ENCODE data around the gene IP6K2.

IP6K2 gene

DNA sequence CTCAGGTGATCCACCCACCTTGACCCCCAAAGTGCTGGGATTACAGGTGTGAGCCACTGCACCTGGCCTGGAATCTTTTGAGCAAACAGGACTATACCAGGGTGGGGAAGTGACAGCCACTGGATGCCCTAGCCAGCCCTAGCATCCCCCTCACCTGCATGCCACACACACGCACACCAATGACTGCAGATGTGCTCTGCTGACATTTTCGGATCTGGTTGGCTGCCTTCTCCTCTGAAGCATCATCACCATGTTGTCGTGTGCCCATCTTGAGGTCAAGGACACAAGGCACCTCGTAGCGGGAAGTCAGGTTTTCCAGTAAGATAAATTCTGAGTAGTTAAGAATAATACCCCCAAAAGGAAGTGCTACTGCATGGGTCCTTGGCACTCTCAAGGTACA is 27.6 kb downstream of the IP6K2 start:
- POLR2A ChIA-PET (ENCODE audit: low non-redundant PET), result no interaction called here
- no peak for DNase-seq (ENCODE audit: low spot score)
- CTCF ChIA-PET, result no interaction called here
- TF ChIP-seq, protein P1, sequence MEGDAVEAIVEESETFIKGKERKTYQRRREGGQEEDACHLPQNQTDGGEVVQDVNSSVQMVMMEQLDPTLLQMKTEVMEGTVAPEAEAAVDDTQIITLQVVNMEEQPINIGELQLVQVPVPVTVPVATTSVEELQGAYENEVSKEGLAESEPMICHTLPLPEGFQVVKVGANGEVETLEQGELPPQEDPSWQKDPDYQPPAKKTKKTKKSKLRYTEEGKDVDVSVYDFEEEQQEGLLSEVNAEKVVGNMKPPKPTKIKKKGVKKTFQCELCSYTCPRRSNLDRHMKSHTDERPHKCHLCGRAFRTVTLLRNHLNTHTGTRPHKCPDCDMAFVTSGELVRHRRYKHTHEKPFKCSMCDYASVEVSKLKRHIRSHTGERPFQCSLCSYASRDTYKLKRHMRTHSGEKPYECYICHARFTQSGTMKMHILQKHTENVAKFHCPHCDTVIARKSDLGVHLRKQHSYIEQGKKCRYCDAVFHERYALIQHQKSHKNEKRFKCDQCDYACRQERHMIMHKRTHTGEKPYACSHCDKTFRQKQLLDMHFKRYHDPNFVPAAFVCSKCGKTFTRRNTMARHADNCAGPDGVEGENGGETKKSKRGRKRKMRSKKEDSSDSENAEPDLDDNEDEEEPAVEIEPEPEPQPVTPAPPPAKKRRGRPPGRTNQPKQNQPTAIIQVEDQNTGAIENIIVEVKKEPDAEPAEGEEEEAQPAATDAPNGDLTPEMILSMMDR (conservative IDR thresholded peaks at IDR 0.05; ENCODE audit: low read depth), result no peak
- peak overlapping the region; percentile 85 for H3K27ac ChIP-seq

DNA sequence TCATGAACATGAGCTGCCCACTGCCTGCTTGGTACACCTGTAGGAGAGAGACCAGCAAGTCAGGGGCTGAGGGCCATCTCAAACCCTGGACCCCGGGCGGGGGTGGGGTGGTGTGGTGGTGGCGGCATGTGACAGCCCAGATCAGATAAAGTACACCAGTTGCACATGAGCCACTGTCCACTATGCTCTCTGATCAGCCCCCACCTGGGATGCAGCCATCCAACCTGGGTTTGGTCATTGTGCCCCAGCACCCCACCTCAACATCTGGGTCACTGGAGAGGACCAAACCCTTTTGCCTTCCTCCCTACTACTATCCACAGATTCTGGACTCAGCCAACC is 28.3 kb downstream of the IP6K2 start:
- DNase-seq (ENCODE audit: low spot score), result no peak
- TF ChIP-seq, protein P1 (conservative IDR thresholded peaks at IDR 0.05; ENCODE audit: low read depth), result no peak
- ChIA-PET POLR2A (ENCODE audit: low non-redundant PET) (no interaction called here), CTCF (no interaction called here)
- H3K27ac ChIP-seq, result peak overlapping the region; percentile 85

DNA sequence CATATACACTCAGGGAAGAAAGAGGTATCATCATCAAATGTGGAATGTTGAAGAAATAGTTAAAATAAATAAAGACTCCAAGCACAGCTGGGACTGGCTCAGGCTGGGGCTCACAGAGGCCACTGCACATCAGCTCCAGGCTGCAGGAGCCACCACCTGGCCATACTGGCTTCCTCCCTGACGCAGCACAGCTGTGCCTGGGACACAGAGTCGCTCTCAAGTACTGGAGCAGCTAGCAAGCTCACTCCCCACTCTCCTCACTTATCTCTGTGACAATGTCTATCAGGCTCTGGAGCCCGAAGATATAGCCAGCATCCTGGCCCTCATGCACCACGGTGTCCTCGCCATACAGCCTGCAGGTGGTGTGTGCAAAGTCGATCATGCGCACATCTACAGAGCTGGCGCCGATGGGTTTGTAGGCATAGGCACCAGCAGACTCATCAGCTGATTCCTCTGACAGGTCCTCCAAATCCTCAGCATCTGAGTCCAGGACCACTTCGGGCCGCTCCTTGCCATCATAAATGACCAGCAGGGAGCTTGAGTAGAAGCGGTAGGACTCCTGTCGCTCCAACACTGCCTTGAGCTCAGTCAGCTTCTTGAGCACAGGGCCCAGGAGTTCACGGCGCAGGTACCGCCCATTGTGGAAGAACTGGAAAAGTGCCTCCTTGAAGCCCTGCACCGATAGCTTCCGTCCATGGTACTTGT is 28.8 kb downstream of the IP6K2 start:
- no peak for DNase-seq (ENCODE audit: low spot score)
- POLR2A ChIA-PET (ENCODE audit: low non-redundant PET), result no interaction called here
- TF ChIP-seq, protein P1 (conservative IDR thresholded peaks at IDR 0.05; ENCODE audit: low read depth), result no peak
- peak overlapping the region; percentile 85 for H3K27ac ChIP-seq
- CTCF ChIA-PET, result no interaction called here

DNA sequence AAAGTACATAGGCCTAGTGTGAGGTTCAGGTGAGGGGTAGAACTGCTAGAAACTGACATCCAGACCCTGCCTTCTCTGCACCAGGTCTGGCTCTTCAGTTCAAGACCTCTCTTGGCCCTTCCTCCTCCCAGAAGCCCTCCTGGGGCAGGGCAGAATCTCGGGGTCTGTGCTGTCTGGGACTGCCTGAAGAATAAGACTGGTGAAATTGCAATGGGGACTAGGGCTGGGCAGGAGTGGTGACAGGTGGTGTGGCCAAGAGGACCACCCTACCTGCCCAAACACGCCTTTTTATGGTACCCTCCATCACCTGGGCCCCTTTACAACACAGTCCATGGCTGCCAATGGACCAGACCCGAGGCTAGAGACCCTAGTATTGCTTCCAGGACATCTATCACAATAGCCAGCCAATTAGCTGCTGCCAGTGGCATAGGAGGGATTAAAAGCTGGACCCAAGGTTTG is 29.8 kb downstream of the IP6K2 start:
- no peak for DNase-seq (ENCODE audit: low spot score)
- POLR2A ChIA-PET (ENCODE audit: low non-redundant PET), result no interaction called here
- peak overlapping the region; percentile 85 for H3K27ac ChIP-seq
- TF ChIP-seq, protein P1 (conservative IDR thresholded peaks at IDR 0.05; ENCODE audit: low read depth), result no peak
- CTCF ChIA-PET, result no interaction called here

DNA sequence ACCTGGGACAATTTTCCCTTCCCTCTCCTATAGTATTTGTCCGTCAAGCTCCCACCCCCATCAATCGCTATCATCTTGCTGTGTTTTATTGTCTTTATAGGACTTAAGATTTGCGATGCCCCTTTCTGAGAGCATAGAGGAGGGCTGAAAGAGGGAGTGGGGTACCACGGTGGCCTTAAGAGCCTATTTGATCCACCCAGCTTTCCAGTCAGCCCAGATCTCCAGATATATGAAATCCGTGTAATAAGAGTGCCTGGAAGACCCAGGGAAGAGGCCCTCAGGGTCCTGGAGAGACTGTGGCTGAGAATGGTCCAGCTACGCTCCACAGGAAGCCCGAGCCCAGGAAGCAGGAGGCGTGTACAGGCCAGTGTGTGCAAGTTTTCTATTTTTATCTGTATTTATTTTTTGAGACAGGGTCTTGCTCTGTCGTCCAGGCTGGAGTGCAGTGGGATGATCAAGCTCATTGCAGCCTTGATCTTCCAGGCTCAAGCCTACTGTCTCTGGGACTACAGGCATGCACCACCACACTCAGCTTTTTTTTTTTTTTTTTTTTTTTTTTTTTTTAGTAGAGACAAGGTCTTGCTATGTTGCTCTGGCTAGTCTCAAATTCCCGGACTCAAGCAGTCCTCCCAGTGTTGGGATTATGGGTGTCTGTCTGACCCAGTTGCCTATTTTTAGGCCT is 30.3 kb downstream of the IP6K2 start:
- ChIA-PET POLR2A (ENCODE audit: low non-redundant PET) (no interaction called here), CTCF (no interaction called here)
- TF ChIP-seq, protein P1 (conservative IDR thresholded peaks at IDR 0.05; ENCODE audit: low read depth), result no peak
- no peak for DNase-seq (ENCODE audit: low spot score)
- H3K27ac ChIP-seq, result peak overlapping the region; percentile 85

DNA sequence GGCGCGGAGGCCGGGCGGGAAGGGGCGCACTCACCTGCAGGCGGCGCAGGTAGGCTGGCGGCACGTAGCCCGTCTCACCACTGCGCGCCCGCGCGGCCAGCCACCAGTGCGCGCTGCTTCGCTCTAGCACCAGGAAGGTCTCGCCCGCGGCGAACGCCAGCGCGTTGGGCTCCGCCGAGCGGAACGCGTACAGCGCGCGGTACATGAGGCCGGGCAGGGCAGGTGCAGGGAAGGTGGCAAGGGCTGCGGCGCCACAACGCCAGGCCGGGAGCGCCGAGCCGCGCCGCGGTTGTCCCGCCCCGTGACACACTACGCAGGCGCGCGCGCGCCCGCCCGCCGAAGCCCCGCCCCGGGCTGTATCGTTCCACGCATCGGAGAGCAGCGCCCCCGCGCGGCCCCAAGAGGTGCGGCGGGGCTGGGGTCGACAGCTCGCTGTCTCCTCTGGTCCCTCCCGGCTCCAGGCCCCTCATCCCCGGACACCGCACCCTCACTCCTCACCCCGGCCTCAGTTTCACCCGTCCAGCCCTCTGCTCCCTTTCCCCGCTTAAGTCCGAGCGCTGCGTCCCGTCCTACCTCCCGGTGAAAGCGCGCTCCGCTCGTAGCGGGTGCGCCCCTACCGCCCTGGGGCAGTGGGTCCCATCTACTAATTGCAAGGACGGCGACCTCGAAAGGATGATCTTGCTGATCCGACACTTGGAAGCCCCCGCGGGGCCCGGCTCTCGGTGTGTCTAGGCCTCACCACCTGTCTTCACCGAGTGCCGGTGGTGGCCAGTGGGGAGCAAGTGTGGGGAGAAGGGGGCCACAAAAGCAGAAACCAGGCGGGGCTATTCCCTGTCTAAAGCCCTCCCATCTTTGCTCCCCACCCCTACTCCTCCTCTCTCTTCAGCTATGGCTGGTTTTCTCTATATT is 31.2 kb downstream of the IP6K2 start, which contains the start of gene NCKIPSD:
TSS of gene NCKIPSD (minus strand) at position 313 of the 909 bp plus-strand sequence. CDS start at position 205, 108 bp downstream.
- DNase-seq (ENCODE audit: low spot score), result peak; percentile 81
- CTCF ChIA-PET, result interaction anchor here (0.6 to 1.0 kb wide), 6 partner anchors 9 to 108 kb away, joined by 3 to 5 read pairs (median 4); partner anchors contain the start of gene CELSR3
- TF ChIP-seq, protein P1 (conservative IDR thresholded peaks at IDR 0.05; ENCODE audit: low read depth), result peak; percentile 94
- POLR2A ChIA-PET (ENCODE audit: low non-redundant PET), result interaction anchor here (0.6 kb wide), 2 partner anchors 29 to 87 kb away, joined by 3 read pairs; no protein-coding TSS in a partner anchor
- H3K27ac ChIP-seq, result peak within 1 kb of the TSS; percentile 85
